Adrenal gland (tissue), 5 donors: ENCODE measurements around the gene CCDC15.

ENCODE experiments used
- POLR2A ChIP-seq, 2 donors: fragments of 450-650 bp; IDR thresholded peaks; one replicate each; pipeline ENCODE4 v1.6.1; 2017; ENCODE audit warnings: antibody characterized with exemption in 2 of 2, mild to moderate bottlenecking in 2 of 2, moderate library complexity in 1 of 2
- TF ChIP-seq, protein P1 (sequence below), 6 experiments: fragments of 450-650 bp in 4 of 6; fragments of 200-600 bp in 2 of 6; sonication (generic) in 1 of 6; IDR thresholded peaks; 1 replicate in 5 of 6; 2 replicates in 1 of 6; pipeline versions ENCODE4 v1.5.1 to v1.8.0; 2016 to 2021; ENCODE audit warnings: antibody characterized with exemption in 6 of 6, mild to moderate bottlenecking in 2 of 6, moderate library complexity in 1 of 6
- donor health status: DM: no; HTN: no; CAD: no.

DNA sequence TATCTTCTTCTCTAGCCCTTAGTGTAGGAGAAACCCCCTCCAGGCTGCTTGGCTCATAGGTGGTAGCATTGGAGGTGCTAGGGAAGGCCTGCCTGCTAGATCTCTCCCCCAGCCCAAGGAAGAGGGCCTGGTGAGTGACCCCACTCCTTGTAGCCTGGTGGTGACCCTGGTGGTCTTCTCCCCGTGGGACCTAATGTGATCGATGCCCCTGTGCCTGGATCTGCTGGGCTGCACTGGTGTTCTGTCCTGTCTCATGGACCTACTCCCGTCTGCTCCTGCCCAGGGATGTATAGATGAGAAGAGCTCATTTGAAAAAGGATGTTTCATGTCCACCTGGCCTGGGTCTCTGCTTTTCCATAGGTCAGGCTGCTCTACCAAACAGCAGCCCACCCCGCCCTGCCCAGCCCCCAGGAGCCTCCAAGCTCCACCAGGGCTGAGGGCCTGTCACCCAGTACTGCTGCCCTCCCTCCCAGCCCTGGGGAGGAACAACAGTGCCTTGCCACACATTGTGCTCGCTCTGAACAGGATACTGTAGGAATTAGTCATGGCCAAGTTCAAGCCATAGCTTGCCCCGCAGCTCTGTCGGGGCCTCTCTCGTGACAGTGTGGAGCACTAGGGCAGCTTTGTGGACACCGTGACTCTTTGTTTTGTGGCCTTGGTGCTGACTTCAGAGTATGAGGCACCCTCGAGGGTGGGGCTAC is 128.8 kb downstream of the CCDC15 start:
- peak in 1 of 2 donors; percentile 46 for TF ChIP-seq POLR2A (IDR thresholded peaks at IDR 0.05)
- TF ChIP-seq, protein P1, sequence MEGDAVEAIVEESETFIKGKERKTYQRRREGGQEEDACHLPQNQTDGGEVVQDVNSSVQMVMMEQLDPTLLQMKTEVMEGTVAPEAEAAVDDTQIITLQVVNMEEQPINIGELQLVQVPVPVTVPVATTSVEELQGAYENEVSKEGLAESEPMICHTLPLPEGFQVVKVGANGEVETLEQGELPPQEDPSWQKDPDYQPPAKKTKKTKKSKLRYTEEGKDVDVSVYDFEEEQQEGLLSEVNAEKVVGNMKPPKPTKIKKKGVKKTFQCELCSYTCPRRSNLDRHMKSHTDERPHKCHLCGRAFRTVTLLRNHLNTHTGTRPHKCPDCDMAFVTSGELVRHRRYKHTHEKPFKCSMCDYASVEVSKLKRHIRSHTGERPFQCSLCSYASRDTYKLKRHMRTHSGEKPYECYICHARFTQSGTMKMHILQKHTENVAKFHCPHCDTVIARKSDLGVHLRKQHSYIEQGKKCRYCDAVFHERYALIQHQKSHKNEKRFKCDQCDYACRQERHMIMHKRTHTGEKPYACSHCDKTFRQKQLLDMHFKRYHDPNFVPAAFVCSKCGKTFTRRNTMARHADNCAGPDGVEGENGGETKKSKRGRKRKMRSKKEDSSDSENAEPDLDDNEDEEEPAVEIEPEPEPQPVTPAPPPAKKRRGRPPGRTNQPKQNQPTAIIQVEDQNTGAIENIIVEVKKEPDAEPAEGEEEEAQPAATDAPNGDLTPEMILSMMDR (IDR thresholded peaks at IDR 0.05), result no peak
